IMR-90 (cell line): ENCODE results near the gene CPXM1. TPM values are rescaled to one million over a fixed set of nuclear protein-coding genes. Genes with fewer than 3 reads are reported as not detected.

Experiments
- ATAC-seq: fragments of 200-7000 bp; cut with Tn5 transposase; 2 replicates; pipeline ENCODE4 v1.9.1; 2020; ENCODE audit warnings: low read depth, mild to moderate bottlenecking, moderate library complexity
- BruUV-seq: library from RNA; stranded (reverse); fragments of 400-500 nt; replicated peaks from 2 replicates; lab custom pipeline; 2021; lab: Mats Ljungman, UMichigan
- CTCF ChIA-PET: fragments of 300-600 bp; formaldehyde crosslinking; extraction: SDS; loops from one replicate; lab custom pipeline; 2021; ENCODE audit warnings: antibody characterized with exemption; lab: Yijun Ruan, JAX
- POLR2A ChIA-PET: fragments of 300-600 bp; sonication (Branson Sonifier 250); formaldehyde crosslinking; loops from one replicate; lab custom pipeline; 2022; ENCODE audit warnings: antibody characterized with exemption; ENCODE audit not compliant: unreplicated experiment; lab: Charles Lee
- DNase-seq: peaks from one replicate; pipeline ENCODE4 v3.0.0; 2013
- H2AFZ ChIP-seq: replicated peaks from 2 replicates; pipeline ENCODE3; 2013; ENCODE audit warnings: low read length, mild to moderate bottlenecking; ENCODE audit not compliant: poor library complexity
- H2AK5ac ChIP-seq: 2 replicates; pipeline ENCODE4 v1.6.1; 2013; ENCODE audit warnings: low read depth, low read length, inconsistent platforms
- H2AK9ac ChIP-seq: replicated peaks from 2 replicates; pipeline ENCODE3; 2013; ENCODE audit warnings: mild to moderate bottlenecking, low read depth, low read length, moderate library complexity; ENCODE audit not compliant: poor library complexity
- H2BK120ac ChIP-seq: 2 replicates; pipeline ENCODE4 v1.6.1; 2013; ENCODE audit warnings: low read depth, low read length, inconsistent platforms
- H2BK15ac ChIP-seq: 3 replicates; pipeline ENCODE4 v1.6.1; 2013; ENCODE audit warnings: low read depth, low read length, inconsistent platforms
- H2BK20ac ChIP-seq: 2 replicates; pipeline ENCODE4 v1.6.1; 2013; ENCODE audit warnings: low read depth, mild to moderate bottlenecking, inconsistent platforms, low read length, moderate library complexity
- H2BK5ac ChIP-seq: 2 replicates; pipeline ENCODE4 v1.6.1; 2013; ENCODE audit warnings: mild to moderate bottlenecking, low read depth, low read length, inconsistent platforms; ENCODE audit not compliant: poor library complexity, severe bottlenecking
- H3K14ac ChIP-seq: replicated peaks from 2 replicates; pipeline ENCODE4 v1.6.1; 2013; ENCODE audit warnings: low read depth, low read length, inconsistent platforms
- H3K18ac ChIP-seq: 2 replicates; pipeline ENCODE4 v1.6.1; 2013; ENCODE audit warnings: low read depth, low read length, control low read depth
- H3K23ac ChIP-seq: 2 replicates; pipeline ENCODE4 v1.6.1; 2013; ENCODE audit warnings: low read depth, low read length, inconsistent platforms
- H3K27ac ChIP-seq: 2 replicates; pipeline ENCODE4 v1.5.1; 2013; ENCODE audit warnings: mild to moderate bottlenecking, control low read depth, low read length; ENCODE audit not compliant: insufficient read depth
- H3K27me3 ChIP-seq: 2 replicates; pipeline ENCODE4 v1.6.1; 2013; ENCODE audit warnings: low read length; ENCODE audit not compliant: control insufficient read depth, insufficient read depth
- H3K36me3 ChIP-seq: 2 replicates; pipeline ENCODE4 v1.6.1; 2013; ENCODE audit warnings: low read length, mixed read lengths; ENCODE audit not compliant: control insufficient read depth, insufficient read depth
- H3K4ac ChIP-seq: 2 replicates; pipeline ENCODE4 v1.6.1; 2013; ENCODE audit warnings: low read depth, low read length, inconsistent platforms
- H3K4me1 ChIP-seq: 2 replicates; pipeline ENCODE4 v1.6.1; 2013; ENCODE audit warnings: low read length, mixed read lengths; ENCODE audit not compliant: control insufficient read depth, insufficient read depth
- H3K4me2 ChIP-seq: 2 replicates; pipeline ENCODE4 v1.6.1; 2013; ENCODE audit warnings: low read depth, mild to moderate bottlenecking, control low read depth, low read length, moderate library complexity
- H3K4me3 ChIP-seq: 2 replicates; pipeline ENCODE4 v1.5.1; 2013; ENCODE audit warnings: low read depth, mild to moderate bottlenecking, control low read depth, low read length, moderate library complexity; ENCODE audit not compliant: insufficient read depth
- H3K56ac ChIP-seq: 2 replicates; pipeline ENCODE4 v1.6.1; 2013; ENCODE audit warnings: low read length, inconsistent platforms; ENCODE audit not compliant: insufficient read depth; ENCODE audit errors: extremely low read depth
- H3K79me1 ChIP-seq, 2 experiments: 2 replicates each; pipeline ENCODE4 v1.6.1; 2013; ENCODE audit warnings: low read length in 2 of 2, inconsistent platforms in 1 of 2, low read depth in 1 of 2
- H3K9ac ChIP-seq: 2 replicates; pipeline ENCODE4 v1.6.1; 2013; ENCODE audit warnings: low read depth, low read length, control low read depth
- H3K9me1 ChIP-seq: 2 replicates; pipeline ENCODE4 v1.6.1; 2013; ENCODE audit warnings: low read length, inconsistent platforms; ENCODE audit not compliant: insufficient read depth
- H3K9me3 ChIP-seq: 2 replicates; pipeline ENCODE4 v1.6.1; 2013; ENCODE audit warnings: low read length; ENCODE audit not compliant: control insufficient read depth, insufficient read depth
- H4K20me1 ChIP-seq: 2 replicates; pipeline ENCODE4 v1.6.1; 2013; ENCODE audit warnings: low read length, inconsistent platforms; ENCODE audit not compliant: insufficient read depth
- H4K5ac ChIP-seq: 2 replicates; pipeline ENCODE4 v1.6.1; 2013; ENCODE audit warnings: mild to moderate bottlenecking, low read depth, low read length, control low read depth
- H4K8ac ChIP-seq, 2 experiments: 2 replicates each; pipeline ENCODE4 v1.6.1; 2013; ENCODE audit warnings: low read depth in 2 of 2, low read length in 2 of 2, control low read depth in 1 of 2, inconsistent platforms in 1 of 2
- H4K91ac ChIP-seq: 2 replicates; pipeline ENCODE4 v1.6.1; 2013; ENCODE audit warnings: low read depth, low read length, inconsistent platforms; ENCODE audit not compliant: insufficient read depth
- BHLHE40 ChIP-seq: fragments of 150-350 bp; IDR thresholded peaks from 2 replicates; pipeline ENCODE4 v1.6.1; 2016; ENCODE audit warnings: mild to moderate bottlenecking, low read depth, low read length
- CEBPB ChIP-seq: IDR thresholded peaks from 2 replicates; pipeline ENCODE4 v1.6.1; 2012; ENCODE audit warnings: low read depth, low read length, improper control_type of control experiment
- CHD1 ChIP-seq: IDR thresholded peaks from 2 replicates; pipeline ENCODE4 v1.6.1; 2012; ENCODE audit warnings: low read depth, low read length, improper control_type of control experiment
- CTCF ChIP-seq: conservative IDR thresholded peaks from 2 replicates; pipeline ENCODE4 v1.5.1; 2012; ENCODE audit warnings: mild to moderate bottlenecking, low read depth, low read length, improper control_type of control experiment
- ELK1 ChIP-seq: fragments of 150-350 bp; IDR thresholded peaks from 2 replicates; pipeline ENCODE4 v1.6.1; 2016; ENCODE audit warnings: low read depth, mild to moderate bottlenecking, low read length, moderate library complexity, borderline replicate concordance
- FOS ChIP-seq: fragments of 150-350 bp; IDR thresholded peaks from 2 replicates; pipeline ENCODE4 v1.6.1; 2016; ENCODE audit warnings: low read depth, low read length
- MAFK ChIP-seq: IDR thresholded peaks from 2 replicates; pipeline ENCODE4 v1.6.1; 2012; ENCODE audit warnings: low read depth, low read length, improper control_type of control experiment
- MAZ ChIP-seq: IDR thresholded peaks from 2 replicates; pipeline ENCODE4 v1.6.1; 2012; ENCODE audit warnings: low read depth, mild to moderate bottlenecking, low read length, improper control_type of control experiment, moderate library complexity, borderline replicate concordance
- MXI1 ChIP-seq: IDR thresholded peaks from 2 replicates; pipeline ENCODE4 v1.6.1; 2012; ENCODE audit warnings: low read depth, mild to moderate bottlenecking, low read length, moderate library complexity, borderline replicate concordance
- NFE2L2 ChIP-seq: fragments of 150-350 bp; IDR thresholded peaks from 2 replicates; pipeline ENCODE4 v1.6.1; 2016; ENCODE audit warnings: low read depth, mild to moderate bottlenecking, low read length
- POLR2A ChIP-seq: IDR thresholded peaks from 2 replicates; pipeline ENCODE4 v1.6.1; 2012; ENCODE audit warnings: mild to moderate bottlenecking, low read depth, low read length
- RAD21 ChIP-seq: IDR thresholded peaks from 2 replicates; pipeline ENCODE4 v1.6.1; 2012; ENCODE audit warnings: low read length, improper control_type of control experiment
- RCOR1 ChIP-seq: IDR thresholded peaks from 2 replicates; pipeline ENCODE4 v1.6.1; 2012; ENCODE audit warnings: mild to moderate bottlenecking, low read length, improper control_type of control experiment; ENCODE audit not compliant: insufficient replicate concordance
- RFX5 ChIP-seq: IDR thresholded peaks from 2 replicates; pipeline ENCODE4 v1.8.0; 2012; ENCODE audit warnings: low read depth, mild to moderate bottlenecking, low read length, moderate library complexity
- SMC3 ChIP-seq: fragments of 150-350 bp; IDR thresholded peaks from 2 replicates; pipeline ENCODE4 v1.6.1; 2016; ENCODE audit warnings: low read depth, mild to moderate bottlenecking, antibody characterized with exemption, low read length, moderate library complexity
- USF2 ChIP-seq: fragments of 150-350 bp; IDR thresholded peaks from 2 replicates; pipeline ENCODE4 v1.6.1; 2017; ENCODE audit warnings: mild to moderate bottlenecking, antibody characterized with exemption, low read length, low read depth
- WGBS, 2 experiments: methylation state at CpG; one replicate each; pipeline versions ENCODE4 v1.1.5 to v1.1.7; 2013; ENCODE audit warnings: missing lambda C conversion rate in 2 of 2; ENCODE audit not compliant: insufficient read length in 1 of 2; ENCODE audit errors: extremely low coverage in 2 of 2; 5-methylcytosine and 5-hydroxymethylcytosine counted together
- dilution Hi-C: fragments of 300-500 bp; cut with HindIII; formaldehyde crosslinking; loops from one replicate; pipeline ENCODE4 v1.14.3; 2018; ENCODE audit warnings: low sequenced_read_pairs; ENCODE audit not compliant: unreplicated experiment
- in situ Hi-C: fragments of 300-500 bp; cut with MboI; formaldehyde crosslinking; loops from 3 replicates; pipeline ENCODE4 v1.14.3; 2019; ENCODE audit warnings: low sequenced_read_pairs, inconsistent platforms, mixed read lengths
- intact Hi-C: fragments of 100-400 bp; cut with micrococcal nuclease; formaldehyde crosslinking; loops from 2 replicates; pipeline ENCODE4 v1.10.0; 2022
- polyA plus RNA-seq, 3 experiments: library from polyadenylated mRNA; depleted of rRNA; stranded (reverse); fragments of >200 nt; gene quantifications; 2 replicates each; pipeline ENCODE4 v1.2.3, GENCODE V29; 2012; ENCODE audit warnings: low replicate concordance in 1 of 3
- total RNA-seq: library from RNA; depleted of rRNA; stranded (reverse); fragments of >200 nt; gene quantifications from 2 replicates; pipeline ENCODE4 v1.2.3, GENCODE V29; 2012

The CPXM1 gene
- total and polyA plus RNA-seq, 2 of the 4 experiments (the other 2 are of a cell fraction) = 1.1 to 4.6 TPM

GRCh38 chr20:2762578-2763131, 37.8 kb downstream of the CPXM1 start:
- 40% methylated on average over 1 of the region's 2 CpGs; no CpG with 5 or more reads in 1 of the 2 experiments for WGBS, 2 experiments
- CTCF ChIA-PET = no interaction called here
- Histone ChIP-seq H3K27ac (no peak overlapping the region), H2BK20ac (no peak overlapping the region), H3K9me1 (no peaks in the 10 kb centered on the region), H3K4me2 (no peak overlapping the region), H3K4me3 (no peak overlapping the region), H2BK15ac (no peak overlapping the region), H2AK9ac (no peak overlapping the region), H2BK120ac (no peak overlapping the region), H3K36me3 (no peaks in the 10 kb centered on the region), H3K23ac (no peak overlapping the region), H3K56ac (no peak overlapping the region), H3K14ac (no peak overlapping the region), H2BK5ac (no peak overlapping the region), H3K9me3 (no peaks in the 10 kb centered on the region), H3K79me1 (no peaks in the 10 kb centered on the region), H2AK5ac (no peak overlapping the region), H3K4me1 (peaks cover under 1% of the 10 kb centered on the region; the same call in 1 of the 2 replicates), H3K4ac (no peak overlapping the region), H4K91ac (no peak overlapping the region), H3K18ac (no peak overlapping the region), H3K27me3 (peaks cover 11% of the 10 kb centered on the region), H4K20me1 (no peaks in the 10 kb centered on the region), H2AFZ (no peak overlapping the region), H4K8ac (no peak overlapping the region), H3K9ac (no peak overlapping the region), H4K5ac (no peak overlapping the region)
- POLR2A ChIA-PET = no interaction called here
- DNase-seq (no peak), ATAC-seq (no peak)
- no TSS peak for BruUV-seq
- intact Hi-C loops = no loop called here
- in situ Hi-C loops = no loop called here
- dilution Hi-C loops = no loop called here
- TF ChIP-seq MXI1 = no peak
- TF ChIP-seq RCOR1 = no peak
- TF ChIP-seq MAZ = no peak
- no peak for TF ChIP-seq POLR2A
- no peak for TF ChIP-seq USF2
- no peak for TF ChIP-seq RFX5
- TF ChIP-seq CHD1 = no peak
- TF ChIP-seq CEBPB = no peak
- TF ChIP-seq FOS = no peak
- no peak for TF ChIP-seq NFE2L2
- TF ChIP-seq MAFK = no peak
- TF ChIP-seq CTCF = no peak
- no peak for TF ChIP-seq ELK1
- no peak for TF ChIP-seq SMC3
- no peak for TF ChIP-seq BHLHE40
- no peak for TF ChIP-seq RAD21
